Endothelial cell of umbilical vein (primary cell): Measurements from ENCODE around the gene DENND4A. TPM values are rescaled to one million over a fixed set of nuclear protein-coding genes. Genes with fewer than 3 reads are reported as not detected.

Source experiments
- BruUV-seq: library from RNA; stranded (reverse); fragments of 400-500 nt; replicated peaks from 2 replicates; lab custom pipeline; 2021; lab: Mats Ljungman, UMichigan
- CTCF ChIA-PET: fragments of 300-600, 350-600 bp; sonication (Branson Sonifier 250); formaldehyde crosslinking; loops from one replicate; lab custom pipeline; 2021; ENCODE audit warnings: antibody characterized with exemption, inconsistent platforms; lab: Charles Lee
- POLR2A ChIA-PET: fragments of 300-600, 350-600 bp; sonication (Branson Sonifier 250); formaldehyde crosslinking; loops from one replicate; lab custom pipeline; 2021; ENCODE audit warnings: antibody characterized with exemption, inconsistent platforms; lab: Charles Lee
- DNase-seq: peaks from one replicate; pipeline ENCODE4 v3.0.0-alpha.2; 2011; ENCODE audit warnings: low read depth, low spot score
- FAIRE-seq: peaks from 2 replicates; lab custom pipeline; 2011; peaks lifted over from hg19 to GRCh38; lab: Jason Lieb, UNC
- H2AFZ ChIP-seq: 2 replicates; pipeline ENCODE4 v1.6.0; 2012; ENCODE audit warnings: low read depth, low read length, control low read depth, inconsistent platforms
- H3K27ac ChIP-seq: 2 replicates; pipeline ENCODE4 v1.5.1; 2011; ENCODE audit warnings: low read depth, mild to moderate bottlenecking, control low read depth, low read length, moderate library complexity; ENCODE audit not compliant: insufficient read depth
- H3K27me3 ChIP-seq, 2 experiments: 2 replicates each; pipeline versions ENCODE4 v1.6.0 to v1.6.1; 2011; ENCODE audit warnings: low read length in 2 of 2, mixed read lengths in 1 of 2; ENCODE audit not compliant: control insufficient read depth in 2 of 2, insufficient read depth in 2 of 2
- H3K36me3 ChIP-seq, 2 experiments: 2 replicates in 1 of 2; 3 replicates in 1 of 2; pipeline ENCODE4 v1.5.1; 2011; ENCODE audit warnings: low read length in 2 of 2, mild to moderate bottlenecking in 1 of 2, moderate library complexity in 1 of 2; ENCODE audit not compliant: control insufficient read depth in 2 of 2, insufficient read depth in 2 of 2; ENCODE audit errors: extremely low read depth in 1 of 2
- H3K4me1 ChIP-seq: 3 replicates; pipeline ENCODE4 v1.5.1; 2011; ENCODE audit warnings: mild to moderate bottlenecking, low read length; ENCODE audit not compliant: control insufficient read depth, insufficient read depth; ENCODE audit errors: extremely low read depth
- H3K4me2 ChIP-seq: 2 replicates; pipeline ENCODE4 v1.6.1; 2011; ENCODE audit warnings: low read length, control low read depth, mixed read lengths; ENCODE audit not compliant: insufficient read depth
- H3K4me3 ChIP-seq, 3 experiments: fragments of 200-600 bp in 1 of 3; sonication (generic), shearing (Covaris generic) in 1 of 3; replicated peaks in 1 of 3; 2 replicates each; pipeline ENCODE4 v1.5.1; 2011 to 2016; ENCODE audit warnings: control low read depth in 3 of 3, low read length in 3 of 3, mild to moderate bottlenecking in 2 of 3, inconsistent platforms in 1 of 3, low read depth in 1 of 3, moderate library complexity in 1 of 3; ENCODE audit not compliant: insufficient read depth in 1 of 3
- H3K79me2 ChIP-seq: 2 replicates; pipeline ENCODE4 v1.6.0; 2012; ENCODE audit warnings: low read length, inconsistent platforms; ENCODE audit not compliant: control insufficient read depth, insufficient read depth
- H3K9ac ChIP-seq: replicated peaks from 2 replicates; pipeline ENCODE3; 2011; ENCODE audit warnings: low read length, control low read depth; ENCODE audit not compliant: insufficient read depth; ENCODE audit errors: extremely low read depth
- H3K9me1 ChIP-seq: replicated peaks from 3 replicates; pipeline ENCODE4 v1.6.0; 2011; ENCODE audit warnings: mild to moderate bottlenecking, low read length; ENCODE audit not compliant: control insufficient read depth, insufficient read depth; ENCODE audit errors: extremely low read depth
- H3K9me3 ChIP-seq: replicated peaks from 2 replicates; pipeline ENCODE4 v1.5.1; 2012; ENCODE audit warnings: low read length, inconsistent platforms; ENCODE audit not compliant: control insufficient read depth, insufficient read depth
- H4K20me1 ChIP-seq: replicated peaks from 2 replicates; pipeline ENCODE3; 2011; ENCODE audit warnings: mild to moderate bottlenecking, low read length; ENCODE audit not compliant: control insufficient read depth, insufficient read depth; ENCODE audit errors: extremely low read depth
- EZH2 ChIP-seq: IDR thresholded peaks from 2 replicates; pipeline ENCODE4 v1.6.1; 2012; ENCODE audit warnings: borderline replicate concordance, low read depth, mild to moderate bottlenecking, moderate library complexity, low read length, inconsistent platforms; ENCODE audit not compliant: severe bottlenecking
- FOS ChIP-seq: IDR thresholded peaks from 2 replicates; pipeline ENCODE4 v1.6.1; 2011; ENCODE audit warnings: mild to moderate bottlenecking, low read length, moderate library complexity, borderline replicate concordance; ENCODE audit not compliant: insufficient read depth
- GATA2 ChIP-seq: IDR thresholded peaks from 2 replicates; pipeline ENCODE4 v1.7.0; 2011; ENCODE audit warnings: low read depth, mild to moderate bottlenecking, moderate library complexity, mixed read lengths, low read length; ENCODE audit not compliant: insufficient read length, insufficient read depth
- JUN ChIP-seq: IDR thresholded peaks from 2 replicates; pipeline ENCODE4 v1.6.1; 2011; ENCODE audit warnings: borderline replicate concordance, low read depth; ENCODE audit not compliant: insufficient read length, insufficient read depth
- MYC ChIP-seq: IDR thresholded peaks from one replicate; pipeline ENCODE4 v1.6.1; 2011; ENCODE audit warnings: mild to moderate bottlenecking, low read depth, low read length
- POLR2A ChIP-seq: IDR thresholded peaks from 2 replicates; pipeline ENCODE4 v1.6.1; 2012; ENCODE audit warnings: low read depth, mild to moderate bottlenecking, control low read depth, low read length
- POLR2AphosphoS5 ChIP-seq: IDR thresholded peaks from 2 replicates; pipeline ENCODE4 v1.6.1; 2012; ENCODE audit warnings: low read depth, mild to moderate bottlenecking, control low read depth, low read length, moderate library complexity; ENCODE audit not compliant: insufficient read depth
- dilution Hi-C: fragments of 300-500 bp; cut with MboI; formaldehyde crosslinking; loops from one replicate; pipeline ENCODE4 v1.15.0; 2019; ENCODE audit warnings: low sequenced_read_pairs; ENCODE audit not compliant: extremely low pct_ligation_motif_present
- intact Hi-C: fragments of 100-400 bp; cut with micrococcal nuclease; formaldehyde crosslinking; loops from one replicate; pipeline ENCODE4 v1.10.0; 2022
- polyA plus RNA-seq, 4 experiments: library from polyadenylated mRNA; depleted of rRNA in 3 of 4; stranded (reverse) in 3 of 4; unstranded in 1 of 4; fragments of >200 nt; gene quantifications; 2 replicates each; pipeline versions ENCODE4 v1.2.1 to v1.2.3, GENCODE V29; 2011 to 2012; ENCODE audit warnings: missing spikeins in 1 of 4
- total RNA-seq: library from RNA; stranded (reverse); gene quantifications from 2 replicates; pipeline ENCODE4 v1.2.3, GENCODE V29; 2021
- TF ChIP-seq, protein P1 (sequence below): IDR thresholded peaks from 2 replicates; pipeline ENCODE4 v1.6.1; 2011; ENCODE audit not compliant: insufficient read depth, insufficient read length
- TF ChIP-seq, protein P2 (sequence below), 2 donors: IDR thresholded peaks; 1 replicate in 1 of 2; 2 replicates in 1 of 2; pipeline ENCODE4 v1.5.1; 2011; ENCODE audit warnings: low read length in 2 of 2, mild to moderate bottlenecking in 2 of 2, moderate library complexity in 2 of 2, control low read depth in 1 of 2, inconsistent platforms in 1 of 2, low read depth in 1 of 2; ENCODE audit not compliant: insufficient read depth in 1 of 2; ENCODE audit errors: extremely low read depth in 1 of 2

The DENND4A gene
- total and polyA plus RNA-seq, 2 donors (not counting 3 experiments of a cell fraction or from before 2014, with no cell fraction given), result 5.7 to 22.2 TPM

DNA sequence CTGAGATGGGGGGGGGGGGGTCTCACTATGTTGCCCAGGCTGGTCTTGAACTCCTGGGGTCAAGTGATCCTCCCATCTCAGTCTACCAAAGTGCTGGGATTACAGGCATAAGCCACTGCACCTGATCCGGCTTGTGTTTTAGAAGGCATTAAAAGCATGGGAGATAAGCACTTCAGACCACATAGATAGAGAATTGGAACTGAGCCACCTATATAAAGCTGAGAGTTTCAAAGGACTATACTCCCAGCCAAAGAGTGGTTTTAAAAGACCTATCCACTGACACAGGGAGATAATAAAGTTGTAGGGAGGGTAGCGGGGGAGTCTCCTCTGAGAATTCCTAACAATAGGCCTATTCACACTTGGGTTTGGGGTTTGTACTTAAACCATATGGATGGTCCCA lies 34.8 kb downstream of the DENND4A start:
- DNase-seq (no peak), FAIRE-seq (no peak)
- H3K4me1 ChIP-seq, result no peaks in the 10 kb centered on the region
- ChIA-PET CTCF (no interaction called here), POLR2A (no interaction called here)
- no peak overlapping the region for H3K27ac ChIP-seq
- H4K20me1 ChIP-seq, result no peaks in the 10 kb centered on the region
- no peak overlapping the region for H3K4me3 ChIP-seq
- no peak overlapping the region for H2AFZ ChIP-seq
- no TSS peak for BruUV-seq
- H3K79me2 ChIP-seq, result no peaks in the 10 kb centered on the region
- H3K9me3 ChIP-seq, result no peaks in the 10 kb centered on the region
- no peak overlapping the region for H3K9ac ChIP-seq
- H3K36me3 ChIP-seq, result no peaks in the 10 kb centered on the region
- dilution Hi-C loops, result no loop called here
- H3K9me1 ChIP-seq, result no peaks in the 10 kb centered on the region
- TF ChIP-seq, protein P1, sequence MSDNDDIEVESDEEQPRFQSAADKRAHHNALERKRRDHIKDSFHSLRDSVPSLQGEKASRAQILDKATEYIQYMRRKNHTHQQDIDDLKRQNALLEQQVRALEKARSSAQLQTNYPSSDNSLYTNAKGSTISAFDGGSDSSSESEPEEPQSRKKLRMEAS, result no peak
- no peak for TF ChIP-seq GATA2
- TF ChIP-seq MYC, result no peak
- TF ChIP-seq FOS, result no peak
- TF ChIP-seq POLR2A, result no peak
- TF ChIP-seq POLR2AphosphoS5, result no peak
- intact Hi-C loops, result no loop called here
- no peaks in the 10 kb centered on the region for H3K27me3 ChIP-seq
- H3K4me2 ChIP-seq, result no peak overlapping the region

DNA sequence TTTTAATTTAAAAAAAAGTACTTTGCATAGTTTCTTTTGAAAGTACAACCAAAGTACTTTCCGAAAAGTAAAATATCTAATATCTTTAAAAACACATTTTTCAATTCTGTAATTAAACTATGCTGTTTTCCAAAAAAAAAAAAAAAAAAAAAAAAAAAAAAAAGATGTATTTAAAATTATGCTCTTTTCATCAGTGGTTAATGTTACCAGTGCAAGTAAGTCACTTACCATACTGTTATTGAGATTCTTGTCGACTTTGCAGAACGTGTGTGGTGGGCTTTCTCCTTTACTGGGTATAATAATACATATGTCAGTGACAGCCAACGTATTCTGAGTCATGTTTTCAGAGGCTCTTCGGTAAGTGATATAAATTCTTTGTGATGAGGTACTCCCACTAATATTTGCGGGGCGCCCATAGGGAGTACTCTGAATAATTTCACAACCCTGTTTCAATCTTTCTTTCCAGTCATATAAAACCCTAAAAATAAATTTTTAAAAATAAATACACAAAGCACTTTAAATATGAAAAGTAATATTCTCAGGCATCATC lies 39.9 kb downstream of the DENND4A start:
- POLR2A ChIA-PET, result no interaction called here

More for the DNA sequence above, 39.9 kb downstream of the DENND4A start:
- TF ChIP-seq, protein P2, sequence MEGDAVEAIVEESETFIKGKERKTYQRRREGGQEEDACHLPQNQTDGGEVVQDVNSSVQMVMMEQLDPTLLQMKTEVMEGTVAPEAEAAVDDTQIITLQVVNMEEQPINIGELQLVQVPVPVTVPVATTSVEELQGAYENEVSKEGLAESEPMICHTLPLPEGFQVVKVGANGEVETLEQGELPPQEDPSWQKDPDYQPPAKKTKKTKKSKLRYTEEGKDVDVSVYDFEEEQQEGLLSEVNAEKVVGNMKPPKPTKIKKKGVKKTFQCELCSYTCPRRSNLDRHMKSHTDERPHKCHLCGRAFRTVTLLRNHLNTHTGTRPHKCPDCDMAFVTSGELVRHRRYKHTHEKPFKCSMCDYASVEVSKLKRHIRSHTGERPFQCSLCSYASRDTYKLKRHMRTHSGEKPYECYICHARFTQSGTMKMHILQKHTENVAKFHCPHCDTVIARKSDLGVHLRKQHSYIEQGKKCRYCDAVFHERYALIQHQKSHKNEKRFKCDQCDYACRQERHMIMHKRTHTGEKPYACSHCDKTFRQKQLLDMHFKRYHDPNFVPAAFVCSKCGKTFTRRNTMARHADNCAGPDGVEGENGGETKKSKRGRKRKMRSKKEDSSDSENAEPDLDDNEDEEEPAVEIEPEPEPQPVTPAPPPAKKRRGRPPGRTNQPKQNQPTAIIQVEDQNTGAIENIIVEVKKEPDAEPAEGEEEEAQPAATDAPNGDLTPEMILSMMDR (IDR thresholded peaks at IDR 0.05; ENCODE audit: extremely low read depth in 1 of 2, insufficient read depth in 1 of 2, low read depth in 1 of 2, low read length in 2 of 2), result no peak
- TF ChIP-seq FOS (no peak), JUN (no peak), POLR2A (no peak), MYC (no peak), EZH2 (no peak), POLR2AphosphoS5 (no peak), GATA2 (no peak)
- TF ChIP-seq, protein P1, result no peak
- FAIRE-seq (no peak), DNase-seq (no peak)
- no peaks in the 10 kb centered on the region for H3K9me1 ChIP-seq
- no peaks in the 10 kb centered on the region for H3K27me3 ChIP-seq
- H3K9ac ChIP-seq, result no peak overlapping the region
- CTCF ChIA-PET, result no interaction called here
- no peak overlapping the region for H3K27ac ChIP-seq
- no peaks in the 10 kb centered on the region for H3K79me2 ChIP-seq
- intact Hi-C loops (no loop called here), dilution Hi-C loops (no loop called here)
- peaks cover under 1% of the 10 kb centered on the region for H4K20me1 ChIP-seq
- no TSS peak for BruUV-seq
- H3K9me3 ChIP-seq, result no peaks in the 10 kb centered on the region
- no peak overlapping the region for H2AFZ ChIP-seq
- no peak overlapping the region for H3K4me2 ChIP-seq
- no peaks in the 10 kb centered on the region for H3K36me3 ChIP-seq
- H3K4me3 ChIP-seq, result no peak overlapping the region
- no peaks in the 10 kb centered on the region for H3K4me1 ChIP-seq
